Measurements from ENCODE around the gene ZNF646.

- TF ChIP-seq, protein P1, sequence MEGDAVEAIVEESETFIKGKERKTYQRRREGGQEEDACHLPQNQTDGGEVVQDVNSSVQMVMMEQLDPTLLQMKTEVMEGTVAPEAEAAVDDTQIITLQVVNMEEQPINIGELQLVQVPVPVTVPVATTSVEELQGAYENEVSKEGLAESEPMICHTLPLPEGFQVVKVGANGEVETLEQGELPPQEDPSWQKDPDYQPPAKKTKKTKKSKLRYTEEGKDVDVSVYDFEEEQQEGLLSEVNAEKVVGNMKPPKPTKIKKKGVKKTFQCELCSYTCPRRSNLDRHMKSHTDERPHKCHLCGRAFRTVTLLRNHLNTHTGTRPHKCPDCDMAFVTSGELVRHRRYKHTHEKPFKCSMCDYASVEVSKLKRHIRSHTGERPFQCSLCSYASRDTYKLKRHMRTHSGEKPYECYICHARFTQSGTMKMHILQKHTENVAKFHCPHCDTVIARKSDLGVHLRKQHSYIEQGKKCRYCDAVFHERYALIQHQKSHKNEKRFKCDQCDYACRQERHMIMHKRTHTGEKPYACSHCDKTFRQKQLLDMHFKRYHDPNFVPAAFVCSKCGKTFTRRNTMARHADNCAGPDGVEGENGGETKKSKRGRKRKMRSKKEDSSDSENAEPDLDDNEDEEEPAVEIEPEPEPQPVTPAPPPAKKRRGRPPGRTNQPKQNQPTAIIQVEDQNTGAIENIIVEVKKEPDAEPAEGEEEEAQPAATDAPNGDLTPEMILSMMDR (conservative IDR thresholded peaks at IDR 0.05; ENCODE audit: low read length), result no peak
- no peak for TF ChIP-seq EZH2phosphoT487 (IDR thresholded peaks at IDR 0.05; ENCODE audit: borderline replicate concordance)
These were observed 44.3 kb downstream of the ZNF646 start for GRCh38 chr16:31118223-31119155.
